ENCODE results near the gene AP2B1.

GRCh38 chr17:35709874-35710273, 122.8 kb downstream of the AP2B1 start:
- no peak for TF ChIP-seq CTCF (IDR thresholded peaks at IDR 0.05)
- TF ChIP-seq POLR2A (IDR thresholded peaks at IDR 0.05), result no peak

All from body of pancreas (tissue), 4 donors.